GM18526 (cell line): ENCODE measurements around the gene SLC24A3.

ENCODE experiments used
- POLR2A ChIP-seq: IDR thresholded peaks from 3 replicates; pipeline ENCODE4 v1.6.1; 2011; ENCODE audit not compliant: insufficient read length; ENCODE audit errors: extremely low read depth

Gene SLC24A3

DNA sequence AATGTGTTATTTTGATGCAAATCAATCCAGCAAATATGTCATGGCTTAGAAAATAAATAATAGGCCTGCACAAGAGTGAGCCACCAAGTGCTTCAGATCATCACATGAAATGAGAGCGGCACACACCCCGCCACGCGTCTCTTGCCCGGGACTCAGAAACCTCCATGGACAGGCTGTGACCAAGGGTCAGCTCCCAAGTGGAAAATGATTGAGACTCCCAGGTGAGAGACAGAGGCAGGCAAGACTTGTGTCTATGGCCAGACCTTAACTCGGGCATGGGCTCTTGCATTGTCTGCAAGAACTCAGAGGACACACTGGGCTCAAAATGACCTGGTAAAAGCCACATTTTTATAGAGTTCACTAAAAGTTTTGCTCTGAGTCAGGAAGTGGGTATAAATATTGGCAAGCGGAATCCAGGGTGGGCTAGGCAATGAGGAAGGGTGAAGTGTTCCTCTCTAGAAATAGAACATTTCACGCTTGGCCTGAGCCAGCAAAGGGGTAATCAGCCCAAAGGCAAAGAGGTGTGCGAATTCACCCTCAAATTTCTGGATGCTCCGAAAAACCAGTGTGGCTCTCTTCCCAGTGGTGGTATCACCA, 514.9 kb downstream of the SLC24A3 start:
- no peak for TF ChIP-seq POLR2A

DNA sequence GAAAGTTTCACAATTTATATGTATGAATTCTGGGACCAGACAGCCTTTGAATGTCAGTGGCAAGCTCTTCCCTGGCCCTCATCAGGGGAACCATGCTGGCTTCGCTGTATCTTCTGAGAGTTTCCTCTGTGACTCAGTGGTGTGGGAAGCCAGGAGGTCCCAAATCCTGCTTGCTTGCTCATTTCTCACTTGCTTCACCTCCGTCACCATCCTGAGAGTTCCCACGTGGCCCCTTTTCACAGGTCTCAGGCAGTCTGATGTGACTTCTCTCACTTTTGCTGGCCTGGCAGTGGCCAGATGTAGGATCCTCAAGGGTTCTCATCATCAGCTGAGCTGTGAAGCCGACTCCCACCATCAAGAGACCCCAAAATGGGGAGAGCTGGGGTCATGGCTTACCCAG, 517.2 kb downstream of the SLC24A3 start:
- TF ChIP-seq POLR2A = no peak

DNA sequence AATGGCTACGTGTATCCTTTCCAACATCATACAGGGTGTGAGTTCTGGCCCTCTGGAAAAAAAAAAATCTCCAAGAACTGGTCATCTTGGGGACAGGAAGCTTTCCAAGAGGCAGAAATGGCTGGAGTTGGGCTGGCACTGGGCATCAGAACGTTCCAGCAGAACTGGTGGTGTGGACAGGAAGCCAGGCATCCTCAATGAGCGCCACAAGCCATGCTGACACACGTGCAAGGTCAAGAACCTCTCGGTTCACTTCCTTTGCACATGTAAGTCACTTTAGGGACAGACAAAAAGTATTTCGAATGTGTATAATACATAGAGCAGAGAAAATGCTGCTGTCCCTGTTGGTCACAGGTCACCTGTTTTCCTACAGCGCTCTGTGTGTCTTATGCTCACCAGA, 518.3 kb downstream of the SLC24A3 start:
- no peak for TF ChIP-seq POLR2A

DNA sequence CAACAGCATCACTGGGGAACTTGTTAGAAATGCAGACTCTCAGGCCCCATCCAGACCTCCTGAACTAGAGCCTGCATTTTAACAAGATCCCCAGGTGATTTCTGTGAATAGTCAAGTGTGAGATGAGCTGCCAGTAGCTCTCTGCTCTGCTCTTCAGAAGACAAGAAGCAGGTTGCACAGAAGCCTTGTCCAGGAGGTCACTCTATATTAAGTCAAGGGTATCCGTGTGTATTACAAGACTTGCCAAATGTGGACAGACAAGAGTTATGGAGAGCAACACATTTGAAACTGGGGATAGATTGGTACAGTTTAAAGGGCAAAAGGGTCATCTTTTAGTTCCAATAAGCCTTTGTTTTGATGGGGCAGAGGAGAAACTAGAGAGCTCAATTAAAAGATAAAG, 522.4 kb downstream of the SLC24A3 start:
- no peak for TF ChIP-seq POLR2A

DNA sequence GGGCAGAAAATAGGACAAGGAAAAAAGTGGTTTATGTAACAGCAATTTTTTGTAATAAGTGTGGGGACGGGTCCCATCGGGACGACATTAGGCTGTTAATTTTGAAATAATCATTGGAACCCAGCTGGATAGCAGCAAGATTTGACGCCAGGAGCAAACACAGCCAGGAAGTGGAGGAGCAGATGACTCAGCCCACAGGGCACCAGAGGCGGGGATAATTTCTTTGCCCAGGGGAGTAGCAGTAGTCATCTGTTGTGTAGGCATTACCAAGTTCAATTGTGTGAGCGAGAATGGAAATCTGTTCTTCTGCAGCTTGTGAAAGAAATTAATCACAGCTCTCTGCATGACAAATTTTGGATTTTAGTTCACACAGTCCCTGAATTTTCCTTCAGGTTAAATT, 523.0 kb downstream of the SLC24A3 start:
- no peak for TF ChIP-seq POLR2A

DNA sequence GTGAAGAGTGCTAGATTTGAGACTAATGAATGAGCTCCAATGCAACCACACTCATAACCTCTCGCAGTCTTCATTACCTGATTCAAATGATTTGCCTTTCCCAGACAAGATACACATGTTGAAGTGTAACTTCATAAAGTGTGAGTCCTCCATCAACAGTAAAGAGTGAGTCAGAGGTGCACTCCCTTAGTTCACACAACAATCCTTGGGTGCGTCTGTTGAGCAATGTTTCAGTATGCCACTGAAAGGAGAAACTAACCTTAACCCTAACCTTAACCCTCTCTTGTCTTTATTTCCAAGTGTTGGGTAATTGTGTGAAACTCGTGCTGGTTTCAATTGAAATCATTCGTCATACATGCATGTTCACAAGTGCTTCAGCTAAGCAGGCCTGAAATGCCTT, 524.6 kb downstream of the SLC24A3 start:
- no peak for TF ChIP-seq POLR2A

DNA sequence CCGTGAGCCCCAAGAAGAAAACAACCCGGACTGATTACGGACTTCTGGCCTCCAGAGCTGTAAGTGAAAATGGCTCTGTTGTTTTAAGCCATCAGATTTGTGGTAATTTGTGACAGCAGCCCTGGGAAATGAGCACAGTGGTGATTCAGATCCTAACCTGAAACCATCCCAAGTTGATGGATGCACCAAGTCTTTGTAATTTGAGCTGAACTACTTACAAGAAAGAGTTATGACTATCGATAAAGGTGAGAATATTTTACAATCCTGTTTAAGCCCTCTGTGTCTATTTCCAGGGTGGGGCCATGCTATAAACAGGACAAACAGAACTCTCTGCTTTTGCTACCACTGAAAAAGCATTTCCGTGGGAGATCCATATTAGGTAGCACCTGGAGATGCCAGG, 526.5 kb downstream of the SLC24A3 start:
- TF ChIP-seq POLR2A = no peak

DNA sequence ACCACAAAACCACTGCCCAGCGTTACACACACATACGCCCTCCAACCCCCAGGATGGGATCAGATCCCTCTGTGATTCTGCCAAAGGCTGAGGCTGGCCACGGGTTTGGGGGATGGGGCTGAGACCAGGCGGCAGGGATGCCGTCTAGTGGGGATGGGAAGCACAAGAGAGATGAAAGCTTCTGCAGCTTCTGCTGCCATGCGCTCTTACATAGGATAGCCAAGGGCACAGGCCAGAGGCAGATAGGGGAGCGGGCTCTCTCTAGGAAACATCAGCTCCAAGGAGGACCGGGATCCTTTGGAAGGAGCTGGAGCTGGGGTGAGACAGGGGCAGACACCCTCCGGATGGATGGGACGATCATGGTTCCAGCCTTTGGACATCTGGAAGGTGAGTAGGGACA, 526.9 kb downstream of the SLC24A3 start:
- no peak for TF ChIP-seq POLR2A

DNA sequence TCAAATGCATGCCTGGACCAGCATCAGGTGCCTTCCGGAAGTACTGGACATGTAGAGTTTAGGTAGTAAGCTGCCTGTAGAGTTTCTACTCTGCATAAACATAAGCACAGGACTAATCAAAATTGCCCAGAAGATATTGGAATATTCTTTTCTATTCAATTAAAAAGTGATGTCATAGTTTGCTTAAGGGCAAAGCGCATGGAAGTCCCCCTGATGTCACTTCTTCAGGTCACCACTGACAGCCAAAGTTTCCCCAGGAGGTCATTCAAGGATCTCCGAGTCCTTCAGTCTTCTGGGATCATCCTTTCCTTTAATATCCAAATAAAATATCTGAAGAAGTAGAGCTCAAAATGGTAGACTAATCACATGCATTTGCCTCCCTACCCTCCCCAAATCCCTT, 528.1 kb downstream of the SLC24A3 start:
- TF ChIP-seq POLR2A = no peak

DNA sequence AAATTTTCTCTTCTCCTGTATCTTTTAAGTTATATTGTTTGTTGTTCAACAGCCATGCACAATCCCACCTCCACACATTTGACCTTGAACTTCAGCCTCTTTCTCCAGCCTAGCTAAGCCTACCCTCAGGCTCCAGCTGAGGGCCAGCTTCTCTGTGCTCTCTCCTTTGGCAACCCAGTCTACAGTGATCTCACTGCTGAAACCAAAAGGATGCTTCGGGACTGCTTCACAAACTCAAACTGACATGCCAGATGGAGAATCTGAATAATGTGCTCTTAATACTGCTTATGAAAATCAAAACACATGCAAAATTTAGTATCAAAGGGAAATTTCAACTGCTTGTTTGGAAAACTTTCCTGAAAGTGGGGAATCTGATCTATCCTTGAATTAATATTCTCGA, 529.5 kb downstream of the SLC24A3 start:
- no peak for TF ChIP-seq POLR2A

DNA sequence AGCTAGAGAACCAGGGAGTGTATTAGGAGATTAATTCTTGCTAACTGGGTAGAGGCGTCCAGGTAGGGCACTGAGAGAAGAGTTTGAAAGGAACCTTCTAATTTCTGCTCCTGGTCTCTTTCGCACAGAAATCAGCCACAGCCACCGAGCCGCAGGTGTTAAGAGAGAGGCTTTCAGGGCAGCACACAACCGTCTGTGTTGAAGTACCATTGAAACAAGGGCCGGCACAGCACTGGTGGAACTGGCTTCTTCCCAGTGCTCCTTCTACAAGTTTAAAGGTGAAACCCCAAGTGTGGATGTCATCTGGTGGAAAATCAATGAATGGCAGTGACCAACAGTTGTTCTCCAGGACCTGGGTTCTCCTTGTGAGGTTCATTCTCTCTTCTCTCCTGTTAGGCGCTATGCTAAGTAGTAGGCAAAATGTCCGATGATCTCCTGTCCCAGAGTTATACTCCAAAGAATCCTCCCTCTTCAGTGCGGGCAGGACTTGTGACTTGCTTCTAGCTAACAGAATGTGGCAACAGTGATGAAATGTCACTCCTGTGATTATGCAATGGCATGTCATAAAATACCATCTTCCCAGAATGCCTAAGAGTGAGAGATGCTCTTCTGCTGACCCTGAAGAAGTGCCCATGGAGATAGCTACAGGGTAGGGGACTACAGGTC, 530.7 kb downstream of the SLC24A3 start:
- TF ChIP-seq POLR2A = no peak

DNA sequence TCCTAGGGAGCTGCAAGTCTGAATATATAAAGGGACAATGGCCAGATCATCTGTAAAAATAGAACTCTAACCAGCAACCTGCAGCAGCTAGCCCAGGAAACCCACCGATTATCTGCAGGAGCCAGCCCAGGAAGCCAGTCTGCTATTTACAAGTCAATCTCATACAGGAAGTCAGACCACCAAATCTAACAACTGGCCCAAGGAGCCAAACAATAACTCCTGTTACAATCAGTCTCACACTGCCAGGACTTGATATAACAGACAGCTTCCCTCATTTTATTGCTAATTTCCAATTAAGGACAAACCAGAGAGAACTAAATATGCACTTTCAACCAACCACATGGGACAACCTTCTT, 531.2 kb downstream of the SLC24A3 start:
- TF ChIP-seq POLR2A = no peak

DNA sequence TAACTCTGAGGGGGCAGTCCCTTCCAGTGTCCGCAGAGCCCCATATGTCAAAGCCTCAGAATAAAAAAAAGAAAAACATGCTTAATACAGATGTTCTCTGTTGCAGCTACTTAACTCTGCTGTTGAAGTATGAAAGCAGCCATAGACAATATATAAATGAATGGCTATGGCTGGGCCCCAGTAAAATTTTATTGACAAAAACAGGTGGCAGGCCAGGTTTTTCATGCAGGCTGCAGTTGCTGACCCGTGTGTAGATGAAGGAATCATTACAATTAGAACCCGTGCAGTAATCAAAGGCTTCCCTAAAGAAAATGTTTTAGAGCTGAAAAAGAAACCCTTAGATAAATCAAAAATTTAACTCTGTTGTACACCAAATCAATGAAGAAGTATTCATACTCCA, 532.7 kb downstream of the SLC24A3 start:
- no peak for TF ChIP-seq POLR2A

DNA sequence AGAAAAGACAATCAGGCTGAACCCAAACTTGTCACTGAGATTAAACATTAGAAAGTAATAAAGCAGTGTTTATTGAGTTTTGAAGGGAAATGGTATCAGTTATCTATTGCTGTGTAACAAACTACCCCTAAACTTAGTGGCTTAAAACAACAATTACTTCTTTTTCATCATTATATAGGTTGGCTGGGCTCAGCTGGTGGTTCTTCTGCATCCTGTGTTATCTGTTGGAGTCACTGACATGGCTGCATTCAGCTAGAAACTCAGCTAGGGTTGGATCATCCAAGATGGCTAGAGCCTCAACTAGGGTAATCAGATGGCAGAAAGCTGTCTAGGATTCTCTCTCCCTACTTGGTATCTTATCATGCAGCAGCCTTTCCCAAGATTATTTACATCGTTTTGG, 533.1 kb downstream of the SLC24A3 start:
- no peak for TF ChIP-seq POLR2A

DNA sequence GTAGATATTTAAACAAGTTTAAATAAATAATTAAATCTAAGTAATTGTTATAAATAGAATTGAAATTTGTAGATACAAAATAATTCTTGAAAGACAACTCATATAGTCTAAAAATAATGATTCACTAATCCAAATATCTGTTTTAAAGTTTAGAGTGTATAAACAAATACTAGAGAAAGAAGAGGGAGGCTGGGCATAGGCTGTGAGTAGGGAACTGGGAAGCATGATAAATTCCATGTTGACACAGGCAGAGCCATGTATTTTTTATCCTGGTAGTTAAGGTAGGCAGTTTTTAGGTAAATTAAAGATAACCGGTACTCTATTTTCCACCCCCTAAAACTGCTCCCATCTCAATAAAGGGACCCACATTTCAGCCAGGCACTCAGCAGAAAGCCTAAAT, 534.0 kb downstream of the SLC24A3 start:
- TF ChIP-seq POLR2A = no peak

DNA sequence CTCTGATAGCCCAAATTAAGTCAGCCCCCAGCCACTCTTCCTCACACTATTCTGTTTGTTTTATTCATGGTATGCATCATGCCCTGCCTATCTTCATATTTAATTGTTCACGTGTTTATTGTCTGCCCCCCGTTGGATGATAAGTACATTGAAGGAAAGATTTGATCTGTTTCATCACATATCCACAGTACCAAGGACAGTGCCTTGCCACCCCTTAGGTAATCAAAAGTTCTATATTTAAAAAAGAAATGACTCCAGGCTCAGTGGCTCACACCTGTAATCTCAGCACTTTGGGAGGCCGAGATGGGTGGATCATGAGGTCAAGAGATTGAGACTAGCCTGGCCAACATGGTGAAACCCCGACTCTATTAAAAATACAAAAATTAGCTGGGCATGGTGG, 535.5 kb downstream of the SLC24A3 start:
- TF ChIP-seq POLR2A = no peak

DNA sequence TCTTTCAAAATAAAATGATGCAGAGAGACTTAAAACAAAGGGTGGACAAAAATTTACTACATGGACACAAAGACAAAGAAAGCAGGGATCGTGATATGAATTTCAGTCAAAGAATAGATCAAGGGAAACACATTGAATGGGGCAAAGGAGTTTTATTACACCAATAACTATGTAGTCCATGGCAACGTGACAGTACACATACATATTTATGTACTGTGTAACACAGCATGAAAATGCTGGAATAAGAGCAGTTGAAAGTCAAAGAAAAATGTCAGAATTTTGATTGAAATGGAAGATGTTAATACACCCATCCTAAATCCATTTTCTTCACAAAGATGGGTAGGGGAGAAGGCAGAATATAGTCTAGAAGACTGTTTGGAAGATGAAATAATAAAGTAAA, 536.2 kb downstream of the SLC24A3 start:
- TF ChIP-seq POLR2A = no peak
